NCI-H2227 (cell line): ENCODE measurements around the gene FGD4.
"Not testable (repeated sequence)": the region's sequence is repeated elsewhere in the genome, so short reads cannot be mapped to it uniquely, and the experiment has no call there.

ENCODE experiments used
- DNase-seq: peaks from one replicate; lab custom pipeline; 2025; ENCODE audit not compliant: unreplicated experiment; lab: John Stamatoyannopoulos, UW

FGD4 gene

DNA sequence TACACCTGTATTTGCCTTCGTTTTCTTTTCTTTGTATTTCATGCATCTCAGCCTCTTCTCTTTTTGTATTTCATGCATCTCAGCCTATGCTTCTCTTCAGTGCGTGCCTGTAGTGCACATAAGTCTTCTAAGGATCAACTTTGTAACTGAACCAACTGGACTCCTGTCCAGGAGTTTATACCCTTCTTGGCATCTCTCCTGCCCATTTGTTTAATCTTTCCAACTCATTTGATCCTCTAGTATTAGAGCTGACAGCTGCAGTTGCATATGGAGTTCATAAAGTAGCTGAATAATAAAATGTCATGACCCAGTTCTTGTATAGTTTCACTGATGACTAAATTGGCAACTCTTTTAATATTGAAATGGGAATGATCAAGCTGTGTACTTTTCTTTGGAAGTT is 89.7 kb downstream of the FGD4 start:
- DNase-seq = no peak

DNA sequence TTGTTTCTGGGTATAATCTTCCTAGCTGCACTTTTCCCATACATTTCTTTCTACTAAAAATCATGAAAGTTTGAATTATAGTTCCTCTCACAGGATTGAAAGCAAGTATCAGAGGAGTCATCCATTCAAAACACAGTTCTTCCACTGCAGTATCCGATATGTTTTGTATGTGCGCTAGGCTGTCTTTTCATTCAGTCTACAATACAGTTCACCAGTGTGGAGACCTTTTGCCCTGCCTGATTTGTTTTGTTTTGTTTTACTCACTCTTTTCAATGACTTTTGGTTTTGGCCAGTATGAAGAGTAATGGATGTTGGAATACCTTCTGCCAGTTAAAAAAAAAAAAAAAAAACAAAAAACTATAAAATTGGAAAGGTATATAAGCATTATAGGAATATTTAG is 91.4 kb downstream of the FGD4 start:
- DNase-seq = no peak

DNA sequence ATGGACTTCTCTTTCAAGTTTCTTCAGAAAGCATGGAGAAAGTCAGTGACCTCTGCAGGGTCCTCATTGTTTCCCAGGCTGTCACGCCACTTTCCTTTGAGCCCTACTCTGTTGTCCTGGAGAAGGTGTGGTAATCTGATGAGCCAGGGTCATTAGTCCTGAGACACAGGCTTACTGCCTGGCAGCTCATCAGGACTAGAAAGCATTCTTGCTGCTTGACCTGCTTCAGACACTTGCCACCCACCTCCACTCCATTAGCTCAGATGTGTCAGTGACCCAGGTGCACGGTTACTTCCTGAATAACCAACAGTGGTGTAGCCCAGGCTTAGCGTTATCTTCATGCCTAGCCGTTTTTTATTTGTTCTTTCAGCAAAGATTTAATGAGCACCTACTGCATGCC is 93.9 kb downstream of the FGD4 start:
- no peak for DNase-seq

DNA sequence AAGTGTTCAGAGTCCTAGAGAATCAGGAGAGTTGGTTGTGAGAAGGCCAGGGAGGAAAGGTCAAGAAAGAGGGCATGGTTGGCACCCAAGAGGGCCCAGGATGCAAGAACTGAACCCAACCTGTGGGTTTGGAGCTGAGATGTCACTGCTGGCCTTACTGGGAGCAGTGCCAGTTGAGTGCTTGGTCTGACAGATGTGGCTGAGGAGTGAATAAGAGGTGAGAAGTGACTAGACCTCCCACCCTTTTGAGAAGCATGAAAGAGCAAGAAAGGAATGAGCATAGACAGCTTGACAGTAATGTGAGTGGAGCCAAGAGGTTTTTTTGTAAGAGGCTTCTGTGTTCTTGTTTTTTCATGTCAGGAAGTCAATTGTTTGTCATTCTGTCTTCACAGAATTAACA is 95.3 kb downstream of the FGD4 start:
- no peak for DNase-seq

DNA sequence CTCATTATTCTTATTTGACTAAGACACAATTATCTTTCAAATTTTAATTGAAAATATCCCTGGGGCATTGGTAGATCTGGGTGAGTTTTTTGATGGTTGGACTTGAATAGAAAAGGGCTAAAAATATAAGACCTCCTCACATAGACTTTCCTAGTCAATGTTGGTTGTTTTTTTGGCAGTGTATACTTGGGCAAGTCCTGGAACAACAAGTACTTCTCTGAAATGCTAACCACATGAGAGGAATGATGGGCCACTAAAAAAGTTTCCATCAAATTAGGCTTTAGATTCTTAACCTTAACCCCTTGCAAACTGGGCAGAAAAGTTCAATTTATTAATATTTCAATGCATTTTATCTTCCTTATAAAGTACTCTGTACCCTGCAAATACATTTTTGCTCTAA is 97.6 kb downstream of the FGD4 start:
- DNase-seq = no peak

DNA sequence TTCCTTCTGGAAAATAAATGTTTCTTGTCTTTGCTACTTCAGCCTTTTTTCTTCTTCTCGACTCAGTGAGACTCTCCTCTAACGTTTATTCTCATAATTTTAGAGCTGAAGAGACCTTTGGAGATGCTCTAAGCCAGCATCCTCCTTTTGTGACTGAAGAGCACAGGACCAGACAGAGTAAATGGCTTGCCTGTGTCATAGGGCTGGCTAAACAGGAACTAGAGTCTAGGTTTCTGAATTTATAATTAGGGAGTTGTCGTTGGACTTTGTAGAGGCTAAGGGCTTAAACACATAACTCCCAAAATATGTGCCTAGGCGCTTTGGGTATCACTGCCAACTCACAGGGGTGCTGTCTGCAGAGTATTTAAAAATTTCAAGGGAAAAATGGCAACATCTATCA is 98.5 kb downstream of the FGD4 start:
- no peak for DNase-seq

DNA sequence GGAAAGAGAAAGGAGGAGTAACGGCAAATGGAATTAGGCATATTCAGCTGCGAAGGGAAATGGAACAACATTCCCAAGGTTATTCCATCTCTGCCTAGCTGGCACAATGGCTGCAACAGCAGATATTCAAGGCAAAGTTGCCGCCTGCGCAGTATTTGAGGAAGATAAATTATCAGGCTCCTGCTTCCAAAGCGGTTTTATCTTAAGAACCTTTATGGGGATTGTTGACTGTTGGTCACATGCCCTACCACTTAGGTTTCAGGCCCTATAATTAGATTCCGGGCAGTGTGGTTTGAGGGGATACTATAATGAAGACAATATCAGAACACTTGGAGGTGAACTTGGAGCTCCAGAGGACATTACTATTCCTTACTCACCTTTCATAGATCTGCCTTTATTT is 99.7 kb downstream of the FGD4 start:
- peak; percentile 59 for DNase-seq

DNA sequence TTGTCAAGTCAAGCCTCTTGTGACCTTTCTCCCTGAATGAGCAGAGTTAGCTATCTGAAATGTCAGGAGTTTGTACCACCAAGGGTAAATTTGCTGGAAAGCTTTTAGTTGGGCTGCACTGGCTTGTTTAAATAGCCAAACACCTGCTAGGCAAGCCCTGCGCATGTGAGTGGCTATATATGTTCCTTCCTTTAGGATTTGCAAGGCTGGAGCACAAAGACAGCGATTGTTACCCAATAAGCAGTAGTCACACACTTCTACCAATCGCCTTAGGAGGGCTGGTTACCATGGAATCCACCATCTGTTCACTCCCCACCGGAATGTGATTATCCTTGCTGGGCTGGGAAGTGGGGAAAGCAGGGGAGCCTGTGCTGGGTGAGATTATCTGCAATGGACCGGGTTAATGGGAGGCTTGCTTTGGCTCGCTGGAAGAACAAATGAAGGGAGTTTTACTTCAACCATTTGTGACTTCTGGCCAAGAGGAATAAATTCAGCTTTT is 102.5 kb downstream of the FGD4 start:
- DNase-seq = peak; percentile 89

DNA sequence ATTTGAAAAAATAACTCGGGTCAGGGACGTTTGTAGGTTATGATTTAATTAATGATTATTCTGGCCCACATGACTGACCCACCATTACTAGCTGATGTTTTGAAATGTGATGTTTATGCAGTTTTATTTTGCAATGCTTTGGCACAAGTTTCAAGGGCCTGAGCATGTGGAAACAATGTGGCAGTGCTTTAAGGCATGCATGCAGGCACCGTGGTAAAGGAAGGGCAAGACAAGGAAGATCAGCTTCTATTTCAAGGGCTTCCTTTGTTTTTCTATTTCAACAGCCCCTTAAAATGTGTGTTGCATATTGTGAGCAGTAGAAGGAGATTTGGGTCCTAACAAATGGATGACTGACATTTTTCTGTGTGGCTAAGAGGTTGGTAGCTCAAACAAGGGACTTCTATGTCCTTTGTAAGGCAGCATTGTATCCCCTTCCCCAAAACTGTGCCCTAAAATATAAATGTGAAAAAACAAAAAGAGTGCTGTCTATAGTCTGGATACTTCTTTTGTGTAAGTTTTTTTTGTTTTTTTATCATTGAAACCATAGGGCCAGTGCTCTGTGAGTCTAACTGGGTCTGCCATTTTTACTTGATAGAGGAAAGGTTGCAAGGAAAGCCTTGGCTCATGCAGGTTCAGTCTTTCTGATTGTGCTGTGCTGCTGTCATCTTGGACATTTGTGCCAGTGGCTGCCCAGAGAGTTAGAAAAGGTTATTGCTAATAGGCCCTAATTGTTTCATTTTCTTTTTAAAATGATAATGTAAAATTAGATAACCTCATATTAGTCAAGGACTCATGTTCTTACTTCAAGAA is 103.5 kb downstream of the FGD4 start:
- DNase-seq = no peak

DNA sequence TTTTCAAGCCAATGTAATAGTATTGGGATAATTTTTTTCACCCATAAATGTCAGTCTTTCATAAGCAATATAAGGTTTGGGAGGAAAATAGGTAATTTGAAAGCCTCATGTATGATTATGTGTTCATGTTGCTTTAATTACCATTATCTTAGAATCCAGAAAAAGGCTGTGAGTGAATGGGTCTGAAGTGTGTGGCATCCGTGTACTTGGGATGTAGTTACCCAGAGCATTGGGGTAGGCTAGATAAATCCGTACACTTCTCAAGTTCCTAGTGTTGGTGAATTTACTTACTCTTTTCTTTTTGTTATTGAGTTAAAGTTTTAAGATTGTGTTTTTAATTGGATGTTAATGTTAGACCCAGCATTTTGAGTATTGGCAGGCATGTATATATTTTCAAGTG is 104.4 kb downstream of the FGD4 start:
- DNase-seq = no peak

DNA sequence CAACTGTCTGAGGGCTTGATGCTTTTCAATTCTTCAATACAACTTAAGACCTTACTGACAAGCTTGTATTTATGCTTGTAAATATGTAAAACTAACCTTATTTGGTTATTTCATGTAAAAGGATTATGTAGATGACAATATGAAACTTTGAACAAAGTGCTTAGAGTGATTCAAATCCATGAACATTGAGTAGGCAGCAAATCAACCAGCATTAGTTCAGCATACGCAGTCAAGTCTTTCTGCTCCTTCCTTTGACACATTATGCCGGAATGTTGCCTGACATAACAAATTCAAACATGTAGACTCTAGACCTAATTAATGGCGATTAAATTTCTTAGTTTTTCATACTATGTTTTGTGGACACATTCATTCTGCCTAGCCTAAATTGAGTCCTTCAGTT is 105.2 kb downstream of the FGD4 start:
- no peak for DNase-seq

DNA sequence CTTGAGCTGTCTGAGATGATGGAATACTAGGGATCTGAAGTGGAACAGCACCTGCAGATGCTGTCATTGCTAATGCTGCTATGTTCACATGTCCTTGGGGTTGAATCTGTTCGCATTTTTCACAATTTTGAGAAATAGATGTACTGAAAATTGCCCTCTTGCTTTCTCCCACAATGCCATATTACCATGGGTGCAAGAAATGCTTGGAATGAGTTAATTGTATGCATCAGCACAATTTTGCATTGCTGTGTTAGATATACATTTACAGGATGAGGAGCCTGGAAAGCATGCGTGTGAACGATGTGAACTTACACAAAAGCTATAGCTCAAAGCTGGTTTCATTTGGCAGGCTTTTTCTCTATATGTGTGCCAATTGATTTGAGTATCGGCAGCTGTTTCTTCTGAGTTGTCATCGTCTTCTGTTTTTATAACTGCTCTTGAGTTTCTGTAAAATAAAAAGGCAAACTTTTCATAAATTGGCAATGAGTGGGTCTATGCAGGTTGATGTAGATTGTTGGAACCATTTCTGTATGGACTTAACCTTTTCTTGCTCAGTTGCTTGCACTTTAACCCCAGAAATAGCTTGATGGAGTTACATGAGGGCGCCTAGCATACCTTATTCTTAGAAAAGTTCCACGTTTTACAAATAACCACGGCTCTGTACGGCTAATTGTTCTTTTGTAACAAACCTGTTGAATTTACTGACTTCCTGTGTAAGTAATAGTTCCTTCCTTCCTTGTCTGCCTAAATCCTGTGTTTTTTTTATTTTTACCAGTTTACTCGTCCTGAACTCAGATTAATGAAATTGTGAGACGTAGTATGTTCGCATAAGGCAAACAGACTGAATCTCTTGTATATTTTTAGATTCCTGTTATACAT is 105.9 kb downstream of the FGD4 start:
- no peak for DNase-seq

DNA sequence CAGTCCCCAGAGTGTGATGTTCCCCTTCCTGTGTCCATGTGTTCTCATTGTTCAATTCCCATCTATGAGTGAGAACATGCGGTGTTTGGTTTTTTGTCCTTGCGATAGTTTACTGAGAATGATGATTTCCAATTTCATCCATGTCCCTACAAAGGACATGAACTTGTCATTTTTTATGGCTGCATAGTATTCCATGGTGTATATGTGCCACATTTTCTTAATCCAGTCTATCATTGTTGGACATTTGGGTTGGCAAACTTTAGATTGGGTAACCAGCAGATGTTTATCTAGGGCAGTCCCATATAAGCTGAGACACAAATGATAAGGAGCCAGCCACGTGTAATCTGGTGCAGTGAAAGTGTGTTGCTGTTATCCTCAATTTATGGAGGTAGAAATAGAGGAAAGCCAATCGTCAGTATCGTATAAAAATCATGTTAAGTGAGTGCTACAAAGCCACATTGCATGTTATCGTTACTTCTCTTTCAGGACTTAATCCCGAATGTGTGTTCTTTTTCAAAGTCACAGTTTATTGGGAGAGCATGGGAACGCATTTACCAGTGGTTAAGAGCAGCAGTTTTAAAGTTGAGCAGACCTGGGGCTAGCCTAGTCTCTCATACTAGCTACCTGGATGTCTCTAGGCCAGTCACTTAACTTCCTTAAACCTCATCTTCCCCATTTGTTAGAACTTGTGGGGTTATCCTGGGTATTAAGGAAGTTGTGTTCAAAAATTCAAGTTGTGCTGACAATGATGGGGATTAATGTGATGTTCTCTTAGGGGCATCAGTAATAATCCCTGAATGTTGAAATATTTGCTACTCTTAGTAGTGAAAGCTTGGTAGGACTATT is 108.0 kb downstream of the FGD4 start:
- DNase-seq = not testable (repeated sequence)

DNA sequence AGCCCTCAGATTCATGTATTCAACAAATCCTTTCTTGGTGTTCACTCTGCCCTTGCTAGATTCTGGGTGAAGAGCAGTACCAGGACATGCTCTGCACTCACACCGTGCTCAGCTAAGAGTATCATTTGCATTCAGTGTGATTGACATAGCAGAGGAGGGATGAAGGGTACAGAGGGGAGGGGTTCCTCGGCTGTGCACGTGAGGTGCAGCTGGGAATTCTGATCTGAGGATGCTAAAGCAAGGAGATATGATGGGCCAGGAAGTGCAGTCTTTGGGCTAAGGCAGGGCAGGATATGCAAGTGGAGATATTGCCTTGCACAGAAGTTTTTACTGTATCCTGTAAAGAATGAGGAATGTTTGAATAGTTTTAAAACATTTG is 108.6 kb downstream of the FGD4 start:
- DNase-seq = no peak

DNA sequence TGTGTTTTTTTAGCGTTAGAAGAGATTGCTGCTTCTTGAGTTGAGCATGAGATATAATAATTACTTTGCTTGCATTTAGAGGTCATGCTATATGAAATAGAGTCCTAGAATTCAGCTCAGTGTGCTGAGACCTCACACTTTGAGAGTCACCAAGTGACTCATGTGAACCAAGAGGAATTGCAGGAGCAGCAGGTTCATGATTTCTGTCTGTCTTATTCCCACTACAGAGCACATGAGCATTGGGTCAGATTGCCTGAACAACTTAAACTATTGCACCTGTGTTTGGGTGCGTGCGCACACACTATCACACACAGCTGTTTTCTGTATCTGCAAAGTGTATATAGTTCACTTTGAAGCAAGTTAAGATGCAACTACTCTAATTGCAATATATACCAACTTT is 109.3 kb downstream of the FGD4 start:
- no peak for DNase-seq

DNA sequence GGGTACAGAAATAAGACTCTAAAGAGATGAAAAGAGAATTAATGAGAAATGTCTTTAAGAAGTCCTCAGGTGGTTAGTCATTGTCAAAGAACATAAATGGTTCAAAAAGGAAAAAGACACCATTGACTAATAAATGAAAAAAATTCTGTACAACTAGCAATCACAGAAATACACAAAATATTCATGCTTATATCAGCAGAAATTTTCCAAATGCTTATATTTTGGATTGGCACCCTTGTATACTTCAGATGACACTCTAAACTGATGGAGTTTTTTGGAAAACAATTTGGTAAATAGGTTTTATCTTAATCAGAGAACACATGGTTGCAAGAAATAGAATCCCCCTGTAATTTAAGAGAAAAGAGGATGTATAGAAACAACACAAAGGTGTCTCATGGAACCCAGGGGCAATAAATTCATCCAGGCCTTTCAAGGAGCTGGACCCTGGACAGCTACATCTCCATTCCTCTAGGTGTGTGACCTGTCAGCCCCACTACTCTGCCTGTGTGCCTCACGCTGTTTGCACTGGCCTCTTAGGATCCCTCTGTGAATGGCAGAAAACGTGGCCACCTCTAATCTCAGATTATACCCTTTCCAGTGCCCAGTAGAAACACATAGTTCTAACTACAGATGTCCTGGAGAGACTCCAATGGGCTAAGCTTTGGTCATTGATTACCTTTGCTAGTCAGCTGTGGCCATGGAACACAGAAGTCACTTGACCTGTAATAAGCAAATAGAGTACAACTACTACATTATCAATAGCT is 110.2 kb downstream of the FGD4 start:
- no peak for DNase-seq

DNA sequence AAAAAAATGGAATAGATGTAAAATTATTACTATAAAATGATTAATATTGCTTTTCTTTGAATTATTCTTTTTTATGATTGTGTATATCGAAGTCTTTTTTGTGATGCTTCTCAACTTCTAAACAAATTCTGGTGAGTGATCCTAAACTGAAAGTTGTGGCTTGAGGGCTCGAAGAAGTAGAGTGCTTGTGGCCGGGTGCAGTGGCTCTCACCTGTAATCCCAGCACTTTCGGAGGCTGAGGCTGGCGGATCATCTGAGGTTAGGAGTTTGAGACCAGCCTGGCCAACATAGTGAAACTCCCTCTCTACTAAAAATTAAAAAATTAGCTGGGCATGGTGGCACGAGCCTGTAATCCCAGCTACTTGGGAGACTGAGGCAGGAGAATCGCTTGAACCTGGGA is 112.6 kb downstream of the FGD4 start:
- DNase-seq = not testable (repeated sequence)

DNA sequence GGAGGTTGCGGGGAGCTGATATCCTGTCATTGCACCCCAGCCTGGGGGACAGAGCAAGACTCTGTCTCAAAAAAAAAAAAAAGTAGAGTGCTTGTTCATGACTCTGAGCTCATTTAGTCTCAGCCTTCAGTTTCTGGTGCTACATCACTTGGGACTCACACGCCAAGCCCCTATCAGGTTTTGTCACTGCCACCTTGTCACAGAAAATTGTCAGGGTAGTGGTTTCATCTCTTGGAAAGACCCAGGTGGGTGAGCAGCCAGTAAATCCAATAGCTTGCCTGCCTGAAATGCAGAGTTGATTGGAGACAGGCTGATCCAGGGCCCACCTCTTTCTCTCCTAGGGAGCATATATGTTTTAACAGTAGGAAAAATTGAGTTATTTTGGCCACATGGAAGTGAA is 113.0 kb downstream of the FGD4 start:
- DNase-seq = no peak

DNA sequence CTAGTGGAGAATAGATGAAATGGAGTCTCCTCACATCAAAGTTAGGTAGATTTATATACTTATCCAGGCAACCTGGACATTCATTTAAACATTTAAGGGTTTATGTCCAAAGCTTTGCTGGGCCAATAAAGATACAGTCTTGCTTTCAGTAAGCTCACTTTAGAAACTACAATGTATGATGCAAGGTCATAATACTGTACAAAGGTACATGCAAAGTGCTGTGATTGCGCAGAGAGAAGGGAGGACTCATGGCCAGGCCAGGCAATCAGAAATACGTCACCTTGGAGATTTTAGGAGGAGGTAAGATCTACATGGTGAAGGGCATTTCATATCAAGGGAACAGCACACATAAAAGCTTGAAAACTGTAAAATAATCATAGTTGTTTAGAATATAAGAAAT is 113.6 kb downstream of the FGD4 start:
- no peak for DNase-seq

DNA sequence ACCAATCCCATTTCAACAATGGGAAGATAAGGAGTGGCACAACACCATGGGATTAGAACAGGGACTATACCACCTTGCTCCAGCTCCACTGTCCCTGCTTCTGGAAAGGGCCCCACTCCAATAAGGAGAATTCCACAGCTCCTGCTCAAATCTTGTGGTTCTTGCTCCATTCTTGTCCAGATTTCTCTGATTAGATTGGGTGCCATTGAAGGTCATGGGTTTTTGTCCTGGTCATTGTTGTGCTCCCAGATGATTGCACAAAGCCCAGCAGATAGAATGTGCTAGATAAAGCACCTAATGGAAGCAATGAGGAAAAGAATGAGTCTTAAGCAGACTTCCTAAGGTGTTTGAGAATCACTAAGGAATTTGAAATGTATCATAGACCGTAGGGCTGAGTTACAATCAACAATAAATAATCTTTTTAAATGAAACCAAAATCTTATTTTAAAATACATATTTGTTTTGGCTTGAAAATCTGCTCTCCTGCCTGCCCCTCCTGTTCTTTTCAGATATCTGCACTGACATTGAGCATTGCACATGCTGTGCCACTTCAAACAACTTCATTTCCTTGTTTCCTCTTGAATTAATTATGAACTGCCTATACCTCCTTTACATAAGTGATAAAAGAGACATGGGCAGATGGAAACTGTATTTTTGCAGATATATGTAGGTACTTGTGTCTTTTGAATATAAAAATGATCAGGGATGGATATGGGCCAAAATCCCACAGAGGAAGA is 115.9 kb downstream of the FGD4 start:
- DNase-seq = no peak
